ENCODE measurements around the gene IFNL1.
"Not testable (repeated sequence)": the region's sequence is repeated elsewhere in the genome, so short reads cannot be mapped to it uniquely, and the experiment has no call there.

The IFNL1 gene

DNA sequence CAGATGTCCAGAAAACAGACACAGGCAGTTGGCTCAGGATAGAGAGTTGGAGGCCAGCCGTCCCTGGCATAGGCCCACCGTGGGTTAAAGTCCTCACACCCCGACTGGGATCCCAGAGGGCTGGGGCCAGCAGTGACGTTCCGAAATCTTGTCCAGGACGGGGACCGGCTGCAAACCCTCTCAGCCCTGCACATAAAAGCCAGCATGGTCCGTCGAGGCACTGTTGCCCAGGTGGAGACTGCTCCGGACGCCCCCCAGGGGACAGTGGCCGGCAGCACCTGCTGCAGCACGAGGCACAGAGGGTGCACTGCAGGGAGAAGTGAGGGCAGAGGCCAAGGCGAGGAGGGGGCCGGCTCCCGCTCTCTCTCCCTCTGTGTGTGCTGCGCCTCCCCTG is 32.3 kb upstream of the IFNL1 start:
- peak overlapping the region in 3 of 7 experiments; percentile 50 to 59 (median 55) for H3K4me3 ChIP-seq (ENCODE audit: control insufficient read depth in 1 of 7, extremely low read depth in 1 of 7, insufficient read depth in 4 of 7, low read depth in 2 of 7, low read length in 6 of 7)
- H3K4me1 ChIP-seq (ENCODE audit: control extremely low read depth in 1 of 4, control insufficient read depth in 4 of 4, insufficient read depth in 4 of 4, low read length in 3 of 4), result peaks cover 0 to 23% (median 18%) of the 10 kb centered on the region in 4 experiments
- no peaks in the 10 kb centered on the region for H3K36me3 ChIP-seq (ENCODE audit: control insufficient read depth in 4 of 4, insufficient read depth in 4 of 4, low read length in 3 of 4)
- ChIA-PET CTCF (no interaction called here), POLR2A (no interaction called here)
- H3K9me3 ChIP-seq (ENCODE audit: control extremely low read depth in 1 of 5, control insufficient read depth in 4 of 5, insufficient read depth in 2 of 5, low read depth in 1 of 5, low read length in 4 of 5), result no peaks in the 10 kb centered on the region
- peaks cover 6 to 37% (median 14%) of the 10 kb centered on the region in 5 experiments for H3K27me3 ChIP-seq (replicated peaks in 2 of 5; ENCODE audit: control insufficient read depth in 4 of 5, insufficient read depth in 5 of 5, low read length in 4 of 5)
- no peak overlapping the region for H3K27ac ChIP-seq (ENCODE audit: insufficient read depth in 1 of 2, low read depth in 1 of 2, low read length in 2 of 2, poor library complexity in 1 of 2, severe bottlenecking in 2 of 2)
- 24% methylated on average over 14 of the region's 17 CpGs for WGBS (ENCODE audit: insufficient coverage)
- no peak for DNase-seq

DNA sequence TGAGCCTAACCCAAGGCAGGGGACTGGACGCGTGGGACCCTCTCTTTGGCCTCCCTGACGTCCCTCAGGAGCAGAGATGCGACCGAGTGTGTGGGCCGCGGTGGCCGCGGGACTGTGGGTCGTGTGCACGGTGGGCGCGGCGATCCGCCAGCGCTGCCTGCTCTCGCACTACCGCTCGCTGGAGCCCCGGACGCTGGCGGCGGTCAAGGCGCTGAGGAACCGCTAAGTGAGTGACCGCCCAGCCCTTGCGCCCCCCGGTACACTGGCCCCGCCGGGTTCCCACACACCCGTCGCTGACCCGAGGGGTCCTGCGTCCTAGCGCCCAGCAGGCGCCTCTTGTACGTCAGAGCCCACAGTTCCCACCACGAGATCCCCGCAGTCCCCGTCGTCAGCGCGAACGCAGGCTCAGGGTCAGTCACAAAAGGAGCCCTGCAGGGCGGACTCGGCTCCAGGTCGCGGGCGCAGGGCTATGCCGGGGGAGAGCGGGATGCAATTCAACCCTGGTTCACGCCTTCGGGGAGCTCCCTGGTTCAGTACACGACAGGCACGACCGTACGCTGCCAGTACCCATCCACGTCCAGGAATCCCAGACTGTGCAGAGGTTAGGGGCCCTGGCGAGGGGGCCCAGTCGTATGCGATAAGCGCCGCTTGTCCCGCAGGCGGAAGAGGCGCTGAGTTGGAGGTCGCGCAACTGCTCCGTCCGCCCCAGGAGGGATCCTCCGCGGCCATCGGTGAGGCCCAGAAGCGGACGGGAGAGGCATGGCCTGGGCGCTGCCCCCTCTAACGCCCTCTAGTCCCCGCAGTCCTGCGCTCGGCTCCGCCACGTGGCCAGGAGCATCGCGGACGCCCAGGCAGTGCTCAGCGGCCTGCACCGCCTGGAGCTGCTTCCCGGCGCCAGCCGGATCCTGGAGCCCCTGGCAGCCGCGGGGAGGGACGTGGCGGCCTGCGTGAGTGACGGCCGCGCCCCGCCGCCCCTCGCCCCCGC is 31.6 kb upstream of the IFNL1 start:
- Histone ChIP-seq H3K36me3 (ENCODE audit: control insufficient read depth in 4 of 4, insufficient read depth in 4 of 4, low read length in 3 of 4) (no peaks in the 10 kb centered on the region), H3K9me3 (ENCODE audit: control extremely low read depth in 1 of 5, control insufficient read depth in 4 of 5, insufficient read depth in 2 of 5, low read depth in 1 of 5, low read length in 4 of 5) (no peaks in the 10 kb centered on the region), H3K27ac (ENCODE audit: insufficient read depth in 1 of 2, low read depth in 1 of 2, low read length in 2 of 2, poor library complexity in 1 of 2, severe bottlenecking in 2 of 2) (no peak overlapping the region), H3K4me3 (ENCODE audit: control insufficient read depth in 1 of 7, extremely low read depth in 1 of 7, insufficient read depth in 4 of 7, low read depth in 2 of 7, low read length in 6 of 7) (peak overlapping the region in 3 of 7 experiments; percentile 50 to 59 (median 55)), H3K27me3 (replicated peaks in 2 of 5; ENCODE audit: control insufficient read depth in 4 of 5, insufficient read depth in 5 of 5, low read length in 4 of 5) (peaks cover 6 to 37% (median 14%) of the 10 kb centered on the region in 5 experiments), H3K4me1 (ENCODE audit: control extremely low read depth in 1 of 4, control insufficient read depth in 4 of 4, insufficient read depth in 4 of 4, low read length in 3 of 4) (peaks cover 0 to 23% (median 18%) of the 10 kb centered on the region in 4 experiments)
- 6% methylated on average over 96 of the region's 102 CpGs for WGBS (ENCODE audit: insufficient coverage)
- POLR2A ChIA-PET, result no interaction called here
- DNase-seq, result peak in 1 of 3 donors; percentile 27
- CTCF ChIA-PET, result no interaction called here

DNA sequence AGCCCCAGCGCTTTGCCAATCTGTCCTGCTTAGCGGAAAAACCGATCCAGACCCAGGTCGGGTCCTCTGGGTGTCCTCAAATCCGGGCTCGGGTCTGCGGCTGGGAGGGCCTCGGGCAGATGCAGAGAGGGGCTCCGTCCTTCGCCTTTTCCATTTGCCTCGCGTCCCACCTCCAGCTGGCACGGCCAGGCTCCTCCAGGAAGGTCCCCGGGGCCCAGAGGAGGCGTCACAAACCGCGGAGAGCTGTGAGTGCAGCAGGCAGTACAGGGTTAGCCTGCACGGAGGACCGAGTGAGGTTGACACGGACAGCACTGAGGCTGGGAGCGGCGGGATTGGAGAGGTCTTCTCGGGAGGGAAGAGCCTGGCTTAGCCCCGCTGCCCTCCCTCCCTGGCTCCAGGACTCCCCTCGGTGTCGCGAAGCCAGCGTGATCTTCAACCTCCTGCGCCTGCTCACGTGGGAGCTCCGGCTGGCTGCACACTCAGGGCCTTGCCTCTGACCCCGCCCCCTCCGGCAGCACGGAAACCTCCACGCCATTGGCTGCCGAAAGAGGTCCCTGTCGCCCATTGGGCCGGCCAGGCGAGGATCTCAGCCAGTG is 30.8 kb upstream of the IFNL1 start:
- WGBS (ENCODE audit: insufficient coverage), result 44% methylated on average over 36 of the region's 39 CpGs
- CTCF ChIA-PET, result interaction anchor here (0.7 kb wide), 1 partner anchor 46 kb away, joined by 3 read pairs; no protein-coding TSS in a partner anchor

DNA sequence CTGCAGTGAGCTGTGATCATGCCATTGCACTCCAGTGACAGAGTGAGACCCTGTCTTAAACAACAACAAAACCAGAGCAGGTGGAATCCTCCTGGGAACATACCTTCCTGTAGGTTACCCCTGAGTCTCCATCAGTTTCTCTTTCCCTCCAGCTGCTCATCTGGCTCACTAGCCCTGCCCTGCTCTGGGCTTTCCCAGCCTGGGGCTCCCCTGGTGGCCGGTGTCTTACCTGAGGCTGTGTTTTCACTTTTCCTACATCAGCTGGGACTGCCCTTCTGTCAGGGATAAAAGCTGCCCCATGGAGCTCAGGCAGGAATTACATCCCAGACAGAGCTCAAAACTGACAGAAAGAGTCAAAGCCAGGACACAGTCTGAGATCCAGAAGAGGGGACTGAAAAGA is 28.1 kb upstream of the IFNL1 start, which contains the start of gene IFNL2:
Gene IFNL2 (plus strand): TSS at position 312 of the 400 bp plus-strand sequence. CDS start 173 bp downstream, outside the sequence.
- WGBS (ENCODE audit: insufficient coverage), result no CpG with 5 or more reads among the region's 1 CpG
- POLR2A ChIA-PET, result interaction anchor here (0.7 kb wide), 1 partner anchor 12 kb away, joined by 6 read pairs; no protein-coding TSS in a partner anchor
- CTCF ChIA-PET, result not testable (repeated sequence)

More for the DNA sequence above, 30.8 kb upstream of the IFNL1 start:
- POLR2A ChIA-PET, result no interaction called here
- H3K9me3 ChIP-seq (ENCODE audit: control extremely low read depth in 1 of 5, control insufficient read depth in 4 of 5, insufficient read depth in 2 of 5, low read depth in 1 of 5, low read length in 4 of 5), result no peaks in the 10 kb centered on the region
- no peak overlapping the region for H3K27ac ChIP-seq (ENCODE audit: insufficient read depth in 1 of 2, low read depth in 1 of 2, low read length in 2 of 2, poor library complexity in 1 of 2, severe bottlenecking in 2 of 2)
- peak in 1 of 3 donors; percentile 26 for DNase-seq
- H3K4me3 ChIP-seq (ENCODE audit: control insufficient read depth in 1 of 7, extremely low read depth in 1 of 7, insufficient read depth in 4 of 7, low read depth in 2 of 7, low read length in 6 of 7), result peak overlapping the region in 2 of 7 experiments; percentile 8 to 59
- H3K36me3 ChIP-seq (ENCODE audit: control insufficient read depth in 4 of 4, insufficient read depth in 4 of 4, low read length in 3 of 4), result no peaks in the 10 kb centered on the region
- H3K27me3 ChIP-seq (replicated peaks in 2 of 5; ENCODE audit: control insufficient read depth in 4 of 5, insufficient read depth in 5 of 5, low read length in 4 of 5), result peaks cover 6 to 37% (median 14%) of the 10 kb centered on the region in 5 experiments
- H3K4me1 ChIP-seq (ENCODE audit: control extremely low read depth in 1 of 4, control insufficient read depth in 4 of 4, insufficient read depth in 4 of 4, low read length in 3 of 4), result peaks cover 0 to 23% (median 18%) of the 10 kb centered on the region in 4 experiments

DNA sequence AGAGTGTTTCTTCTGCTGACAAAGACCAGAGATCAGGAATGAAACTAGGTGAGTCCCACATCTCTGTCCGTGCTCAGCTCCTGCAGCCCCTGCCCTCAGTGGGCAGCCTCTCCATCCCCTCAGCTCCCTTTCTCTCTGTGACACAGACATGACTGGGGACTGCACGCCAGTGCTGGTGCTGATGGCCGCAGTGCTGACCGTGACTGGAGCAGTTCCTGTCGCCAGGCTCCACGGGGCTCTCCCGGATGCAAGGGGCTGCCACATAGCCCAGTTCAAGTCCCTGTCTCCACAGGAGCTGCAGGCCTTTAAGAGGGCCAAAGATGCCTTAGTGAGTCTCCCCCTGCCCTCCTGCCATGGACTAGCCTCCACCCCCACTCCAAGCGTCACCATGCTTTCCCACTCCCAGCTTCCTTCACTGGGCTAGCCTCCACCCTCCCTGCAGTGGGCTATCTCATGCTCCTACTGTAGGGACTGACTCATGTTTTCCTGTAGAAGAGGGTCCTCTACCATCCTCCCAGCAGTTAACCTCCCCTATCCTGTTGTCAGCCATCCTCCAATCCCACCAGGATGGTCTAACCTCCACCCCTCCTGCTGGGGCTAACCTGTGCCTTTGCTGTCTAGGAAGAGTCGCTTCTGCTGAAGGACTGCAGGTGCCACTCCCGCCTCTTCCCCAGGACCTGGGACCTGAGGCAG is 27.5 kb upstream of the IFNL1 start:
- peaks cover 0 to 21% (median 10%) of the 10 kb centered on the region in 5 experiments for H3K27me3 ChIP-seq (replicated peaks in 2 of 5; ENCODE audit: control insufficient read depth in 4 of 5, insufficient read depth in 5 of 5, low read length in 4 of 5)
- H3K9me3 ChIP-seq (ENCODE audit: control extremely low read depth in 1 of 5, control insufficient read depth in 4 of 5, insufficient read depth in 2 of 5, low read depth in 1 of 5, low read length in 4 of 5); CTCF ChIA-PET; POLR2A ChIA-PET; H3K4me3 ChIP-seq (ENCODE audit: control insufficient read depth in 1 of 7, extremely low read depth in 1 of 7, insufficient read depth in 4 of 7, low read depth in 2 of 7, low read length in 6 of 7); DNase-seq; H3K27ac ChIP-seq (ENCODE audit: insufficient read depth in 1 of 2, low read depth in 1 of 2, low read length in 2 of 2, poor library complexity in 1 of 2, severe bottlenecking in 2 of 2); H3K36me3 ChIP-seq (ENCODE audit: control insufficient read depth in 4 of 4, insufficient read depth in 4 of 4, low read length in 3 of 4): not testable (repeated sequence)
- 100% methylated on average over 1 of the region's 10 CpGs for WGBS (ENCODE audit: insufficient coverage)
- peaks cover 0 to 22% (median 18%) of the 10 kb centered on the region in 4 experiments for H3K4me1 ChIP-seq (ENCODE audit: control extremely low read depth in 1 of 4, control insufficient read depth in 4 of 4, insufficient read depth in 4 of 4, low read length in 3 of 4)

More for the DNA sequence above, 28.1 kb upstream of the IFNL1 start, which contains the start of gene IFNL2:
- Histone ChIP-seq H3K4me1 (ENCODE audit: control extremely low read depth in 1 of 4, control insufficient read depth in 4 of 4, insufficient read depth in 4 of 4, low read length in 3 of 4) (peaks cover 0 to 23% (median 18%) of the 10 kb centered on the region in 4 experiments), H3K27me3 (replicated peaks in 2 of 5; ENCODE audit: control insufficient read depth in 4 of 5, insufficient read depth in 5 of 5, low read length in 4 of 5) (peaks cover under 1 to 27% (median 12%) of the 10 kb centered on the region in 5 experiments)
- H3K4me3 ChIP-seq (ENCODE audit: control insufficient read depth in 1 of 7, extremely low read depth in 1 of 7, insufficient read depth in 4 of 7, low read depth in 2 of 7, low read length in 6 of 7); H3K36me3 ChIP-seq (ENCODE audit: control insufficient read depth in 4 of 4, insufficient read depth in 4 of 4, low read length in 3 of 4); H3K27ac ChIP-seq (ENCODE audit: insufficient read depth in 1 of 2, low read depth in 1 of 2, low read length in 2 of 2, poor library complexity in 1 of 2, severe bottlenecking in 2 of 2); DNase-seq; H3K9me3 ChIP-seq (ENCODE audit: control extremely low read depth in 1 of 5, control insufficient read depth in 4 of 5, insufficient read depth in 2 of 5, low read depth in 1 of 5, low read length in 4 of 5): not testable (repeated sequence)

DNA sequence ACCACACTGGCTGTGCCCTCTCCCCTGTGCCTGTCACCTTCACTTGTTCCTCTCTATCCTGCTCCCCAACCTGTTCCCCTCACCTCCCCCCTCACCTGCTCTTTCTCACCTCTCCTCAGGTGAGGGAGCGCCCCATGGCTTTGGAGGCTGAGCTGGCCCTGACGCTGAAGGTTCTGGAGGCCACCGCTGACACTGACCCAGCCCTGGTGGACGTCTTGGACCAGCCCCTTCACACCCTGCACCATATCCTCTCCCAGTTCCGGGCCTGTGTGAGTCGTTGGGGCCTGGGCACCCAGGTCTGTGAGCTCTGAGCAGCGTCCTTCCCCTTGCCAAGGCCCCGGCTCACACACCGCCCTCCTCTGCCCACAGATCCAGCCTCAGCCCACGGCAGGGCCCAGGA is 26.8 kb upstream of the IFNL1 start:
- POLR2A ChIA-PET; H3K9me3 ChIP-seq (ENCODE audit: control extremely low read depth in 1 of 5, control insufficient read depth in 4 of 5, insufficient read depth in 2 of 5, low read depth in 1 of 5, low read length in 4 of 5); CTCF ChIA-PET; H3K27ac ChIP-seq (ENCODE audit: insufficient read depth in 1 of 2, low read depth in 1 of 2, low read length in 2 of 2, poor library complexity in 1 of 2, severe bottlenecking in 2 of 2); H3K36me3 ChIP-seq (ENCODE audit: control insufficient read depth in 4 of 4, insufficient read depth in 4 of 4, low read length in 3 of 4); H3K4me3 ChIP-seq (ENCODE audit: control insufficient read depth in 1 of 7, extremely low read depth in 1 of 7, insufficient read depth in 4 of 7, low read depth in 2 of 7, low read length in 6 of 7); DNase-seq: not testable (repeated sequence)
- Histone ChIP-seq H3K4me1 (ENCODE audit: control extremely low read depth in 1 of 4, control insufficient read depth in 4 of 4, insufficient read depth in 4 of 4, low read length in 3 of 4) (peaks cover 0 to 15% (median 11%) of the 10 kb centered on the region in 4 experiments), H3K27me3 (replicated peaks in 2 of 5; ENCODE audit: control insufficient read depth in 4 of 5, insufficient read depth in 5 of 5, low read length in 4 of 5) (peaks cover 0 to 14% (median 9%) of the 10 kb centered on the region in 5 experiments)
- 87% methylated on average over 4 of the region's 10 CpGs for WGBS (ENCODE audit: insufficient coverage)

All from common myeloid progenitor, CD34-positive (primary cell).